Measurements from ENCODE around the gene ZFYVE19.

The ZFYVE19 gene, protein sequence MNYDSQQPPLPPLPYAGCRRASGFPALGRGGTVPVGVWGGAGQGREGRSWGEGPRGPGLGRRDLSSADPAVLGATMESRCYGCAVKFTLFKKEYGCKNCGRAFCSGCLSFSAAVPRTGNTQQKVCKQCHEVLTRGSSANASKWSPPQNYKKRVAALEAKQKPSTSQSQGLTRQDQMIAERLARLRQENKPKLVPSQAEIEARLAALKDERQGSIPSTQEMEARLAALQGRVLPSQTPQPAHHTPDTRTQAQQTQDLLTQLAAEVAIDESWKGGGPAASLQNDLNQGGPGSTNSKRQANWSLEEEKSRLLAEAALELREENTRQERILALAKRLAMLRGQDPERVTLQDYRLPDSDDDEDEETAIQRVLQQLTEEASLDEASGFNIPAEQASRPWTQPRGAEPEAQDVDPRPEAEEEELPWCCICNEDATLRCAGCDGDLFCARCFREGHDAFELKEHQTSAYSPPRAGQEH

DNA sequence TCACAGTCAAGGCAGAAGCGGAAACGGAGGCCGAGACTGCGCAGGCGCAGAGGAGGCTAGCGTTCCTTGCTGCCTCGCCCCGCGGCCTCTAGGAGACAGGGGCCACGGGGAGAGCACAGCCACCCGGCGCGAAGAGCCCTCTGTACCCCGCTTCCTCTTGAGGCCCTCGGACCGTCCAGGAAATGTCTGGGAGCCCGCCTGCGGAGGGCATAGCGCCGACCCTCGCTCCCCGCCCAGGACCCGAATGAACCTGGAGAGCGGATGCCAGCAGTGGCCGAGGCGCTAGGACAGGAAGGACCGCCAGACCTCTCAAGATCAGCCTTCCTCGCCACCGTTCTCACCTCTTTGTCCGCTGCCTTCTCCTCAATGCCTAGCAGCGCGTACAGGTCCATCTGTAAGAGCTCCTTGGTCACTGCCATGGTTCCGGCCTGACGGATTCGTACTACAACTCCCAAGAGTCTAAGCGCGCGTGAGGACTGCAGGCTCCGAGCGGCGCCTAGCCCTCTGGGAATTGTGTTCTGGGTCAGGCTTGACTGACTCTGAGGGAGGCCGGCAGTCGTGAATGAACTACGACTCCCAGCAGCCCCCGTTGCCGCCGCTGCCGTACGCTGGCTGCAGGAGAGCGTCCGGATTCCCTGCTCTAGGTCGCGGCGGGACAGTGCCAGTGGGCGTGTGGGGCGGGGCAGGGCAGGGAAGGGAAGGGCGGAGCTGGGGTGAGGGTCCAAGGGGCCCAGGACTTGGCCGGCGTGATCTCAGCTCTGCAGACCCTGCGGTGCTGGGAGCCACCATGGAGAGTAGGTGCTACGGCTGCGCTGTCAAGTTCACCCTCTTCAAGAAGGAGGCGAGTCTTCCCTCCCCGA lies at the start of gene ZFYVE19, which contains the start of gene DNAJC17:
ZFYVE19 (plus strand) TSS at position 62 of the 860 bp plus-strand sequence; CDS start at position 563, 501 bp downstream.
DNAJC17 (minus strand) TSS at position 446 of the 860 bp plus-strand sequence; CDS start at position 419, 27 bp downstream.
- DNase-seq (ENCODE audit: low read depth in 3 of 3, low spot score in 1 of 3), result peak; percentile 83 to 93 (median 84)

DNA sequence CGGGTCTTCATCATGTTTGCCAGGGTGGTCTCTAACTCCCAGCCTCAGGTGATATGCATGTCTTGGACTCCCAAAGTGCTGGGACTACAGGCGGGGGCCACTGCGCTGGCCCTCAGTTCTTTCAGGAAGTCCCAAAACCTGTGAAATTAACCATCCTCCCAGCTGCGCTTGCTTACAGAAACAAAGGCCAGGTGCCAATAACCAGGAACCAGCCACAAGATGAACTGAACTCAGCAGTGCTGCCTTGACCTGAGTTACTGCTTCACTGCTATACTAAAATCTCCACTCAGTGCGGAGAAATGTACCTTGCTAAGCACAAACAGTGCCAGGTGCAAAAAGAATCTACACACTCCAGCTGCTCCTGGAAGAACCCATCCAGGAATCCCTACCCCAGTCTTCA lies 46.9 kb upstream of the ZFYVE19 start:
- DNase-seq (ENCODE audit: low read depth in 3 of 3, low spot score in 1 of 3), result no peak

DNA sequence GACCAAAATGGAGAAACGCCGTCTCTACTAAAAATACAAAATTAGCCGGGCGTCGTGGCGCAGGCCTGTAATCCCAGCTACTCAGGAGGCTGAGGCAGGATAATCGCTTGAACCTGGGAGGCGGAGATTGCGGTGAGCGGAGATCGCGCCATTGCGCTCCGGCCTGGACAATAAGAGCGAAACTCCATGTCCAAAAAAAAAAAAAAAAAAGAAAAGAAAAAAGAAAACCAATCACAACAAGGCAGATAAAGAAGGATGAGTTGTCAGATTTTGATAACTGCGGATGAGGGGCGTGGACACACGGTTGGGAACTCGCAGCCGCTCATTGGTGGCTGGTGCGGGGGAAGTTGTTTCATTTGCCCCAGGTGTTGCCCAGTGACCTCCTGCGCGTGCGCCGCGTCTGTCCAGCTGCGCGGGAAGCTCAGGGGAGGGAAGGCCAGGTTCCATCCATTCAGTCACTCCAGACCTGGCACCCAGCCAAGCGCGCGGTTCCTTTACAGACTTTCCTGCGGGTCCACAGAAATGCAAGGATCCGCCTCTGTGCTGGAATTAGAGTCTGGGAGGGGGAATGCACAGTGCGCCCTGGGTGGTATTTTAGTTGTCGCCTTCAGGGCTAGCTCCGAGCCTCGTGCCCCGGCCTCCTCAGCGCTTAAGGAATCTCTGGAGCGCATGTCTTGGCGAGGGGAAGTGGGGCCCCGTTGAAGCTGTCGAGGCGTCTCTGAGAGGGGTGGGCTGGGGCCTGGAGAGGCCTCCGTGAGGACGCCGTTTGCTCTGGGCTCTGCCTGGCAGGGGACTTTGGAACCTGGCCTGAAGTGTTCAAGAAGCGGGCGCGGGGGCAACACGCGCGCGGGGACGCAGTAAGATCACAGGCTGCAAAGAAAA lies 43.7 kb upstream of the ZFYVE19 start:
- no peak for DNase-seq (ENCODE audit: low read depth in 3 of 3, low spot score in 1 of 3)

DNA sequence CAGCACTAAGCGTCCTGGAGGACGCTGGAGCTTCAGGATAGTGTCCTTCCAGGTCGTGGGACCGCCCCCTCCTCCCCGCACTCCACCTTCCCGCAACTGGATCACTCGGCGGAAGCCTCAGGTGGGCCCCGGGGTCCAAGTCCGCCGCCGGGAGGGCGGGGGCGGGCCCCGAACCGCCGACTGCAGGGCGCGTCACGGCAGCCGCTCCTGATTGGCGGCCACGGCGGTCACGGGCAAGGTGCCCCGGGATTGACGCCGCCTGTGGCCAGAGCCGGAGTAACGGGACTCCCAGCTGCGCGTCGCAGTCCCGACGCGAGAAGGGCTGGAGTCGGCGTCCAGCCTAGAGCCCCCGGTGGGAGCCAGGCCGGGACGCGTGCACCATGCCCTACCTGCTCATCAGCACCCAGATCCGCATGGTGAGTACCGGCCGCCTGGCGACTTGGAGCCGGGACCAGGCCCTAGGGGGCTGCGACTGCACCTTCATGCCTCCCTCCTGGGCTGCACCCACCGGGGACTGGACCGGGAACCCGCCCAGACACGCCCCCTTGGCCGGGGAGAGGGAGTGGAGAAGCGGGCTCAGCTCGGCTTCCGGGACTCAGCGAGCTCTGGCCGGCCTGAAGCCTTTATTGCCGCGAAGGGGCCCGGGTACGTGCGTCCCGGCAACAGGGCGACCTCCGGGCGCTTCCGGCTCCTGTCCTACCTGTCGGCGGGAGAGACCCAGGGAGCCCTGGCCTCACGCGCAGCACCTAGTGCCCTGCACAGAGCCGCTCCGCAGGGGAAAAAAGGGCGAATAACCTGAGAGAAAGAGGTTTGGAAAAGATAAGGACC lies 42.9 kb upstream of the ZFYVE19 start, which contains the start of gene GCHFR:
GCHFR (plus strand) TSS at position 268 of the 828 bp plus-strand sequence; CDS start at position 381, 113 bp downstream.
- DNase-seq (ENCODE audit: low read depth in 3 of 3, low spot score in 1 of 3), result peak in 1 of 3 donors; percentile 53

DNA sequence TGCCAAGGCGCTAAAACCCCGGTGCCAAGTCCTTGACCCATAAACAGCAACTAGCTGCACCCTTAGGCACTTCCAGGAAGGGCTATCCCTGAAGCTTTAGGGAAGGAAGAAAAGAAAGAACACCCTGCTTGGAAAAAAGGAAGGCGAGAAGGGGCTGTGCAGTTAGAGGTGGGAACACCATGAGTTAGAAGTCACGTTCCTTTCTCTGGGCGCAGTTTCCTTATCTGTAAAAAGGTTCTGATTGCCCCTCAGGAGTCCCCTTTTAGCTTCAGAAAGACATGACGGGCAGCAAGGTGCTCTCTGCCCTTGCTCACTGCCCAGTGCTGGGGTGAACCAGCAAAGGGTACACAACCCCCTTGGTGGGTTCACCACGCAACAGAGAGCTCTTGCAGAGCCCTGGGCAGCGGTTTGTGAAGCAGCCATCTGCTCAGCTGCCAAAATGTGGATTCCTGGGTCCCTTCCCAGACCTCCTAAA lies 42.2 kb upstream of the ZFYVE19 start:
- DNase-seq (ENCODE audit: low read depth in 3 of 3, low spot score in 1 of 3), result no peak

DNA sequence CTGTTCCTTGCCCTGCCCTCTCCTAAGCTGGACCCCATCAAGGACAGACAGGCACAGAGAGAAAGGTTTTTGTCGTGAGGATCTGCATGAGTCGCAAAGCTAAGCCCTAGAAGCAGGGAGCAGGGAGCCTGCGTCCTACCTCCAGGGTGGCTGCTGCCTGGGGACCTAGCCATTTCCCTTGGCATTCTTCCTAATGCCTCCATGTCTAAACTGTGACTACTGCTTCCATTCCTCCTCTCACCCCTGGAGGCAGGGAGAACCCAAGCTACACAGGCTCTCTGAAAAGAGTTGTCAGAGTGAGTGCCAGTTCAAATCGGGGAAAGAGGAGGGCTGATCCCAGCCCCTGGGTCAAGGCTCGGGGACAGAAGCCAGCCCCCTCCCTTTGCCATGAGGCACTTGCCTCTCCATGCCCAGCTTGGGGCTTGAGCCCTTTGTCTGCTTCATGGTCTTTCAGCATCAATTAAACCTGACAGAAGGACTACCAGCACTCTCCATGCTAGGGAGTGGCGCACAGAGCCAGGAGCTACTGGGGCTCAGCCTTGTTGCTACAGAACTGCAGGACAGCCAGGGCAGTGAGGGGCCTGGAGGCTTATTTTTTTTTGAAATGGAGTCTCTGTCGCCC lies 40.6 kb upstream of the ZFYVE19 start:
- no peak for DNase-seq (ENCODE audit: low read depth in 3 of 3, low spot score in 1 of 3)

DNA sequence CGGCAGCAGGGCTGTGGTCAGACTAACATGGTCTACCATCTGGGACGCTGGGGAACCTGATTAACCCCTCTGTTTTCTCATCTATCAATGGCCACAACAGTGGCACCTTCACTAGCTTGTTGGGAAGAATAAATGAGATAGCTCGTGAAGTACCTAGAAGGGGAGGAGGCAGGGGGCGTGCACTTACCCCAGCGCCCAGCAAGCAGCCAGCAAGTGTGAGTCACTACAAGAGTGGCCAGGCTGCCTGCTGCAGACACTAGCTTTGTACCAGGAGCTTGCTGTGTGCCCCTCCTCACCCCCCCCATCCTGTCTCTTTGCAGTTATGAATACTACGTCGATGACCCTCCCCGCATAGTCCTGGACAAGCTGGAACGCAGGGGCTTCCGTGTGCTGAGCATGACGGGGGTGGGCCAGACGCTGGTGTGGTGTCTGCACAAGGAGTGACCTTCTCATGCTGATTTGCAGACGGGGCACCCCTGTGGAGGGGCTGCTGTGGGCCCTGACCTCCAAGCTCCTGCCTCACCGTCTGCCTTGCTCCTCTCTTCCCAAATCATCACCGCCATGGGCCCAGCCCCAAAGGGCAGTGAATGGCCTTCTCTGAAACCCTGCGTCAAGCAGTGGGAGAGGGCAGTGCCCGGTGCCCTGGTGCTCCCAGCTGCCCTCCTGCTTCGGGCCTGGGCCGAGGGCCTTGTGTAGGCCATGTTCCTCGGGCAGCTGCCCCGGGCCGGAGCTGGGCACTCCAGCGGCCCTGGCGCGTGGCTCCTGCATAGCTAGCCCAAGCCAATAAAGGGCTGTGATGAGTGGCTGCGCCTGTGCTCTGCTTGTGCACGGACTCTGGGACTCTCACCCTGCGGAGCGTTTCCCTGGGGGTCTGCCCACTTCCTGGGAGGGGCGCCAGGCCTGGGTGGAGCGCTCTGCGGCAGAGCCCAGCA lies 39.7 kb upstream of the ZFYVE19 start:
- no peak for DNase-seq (ENCODE audit: low read depth in 3 of 3, low spot score in 1 of 3)

DNA sequence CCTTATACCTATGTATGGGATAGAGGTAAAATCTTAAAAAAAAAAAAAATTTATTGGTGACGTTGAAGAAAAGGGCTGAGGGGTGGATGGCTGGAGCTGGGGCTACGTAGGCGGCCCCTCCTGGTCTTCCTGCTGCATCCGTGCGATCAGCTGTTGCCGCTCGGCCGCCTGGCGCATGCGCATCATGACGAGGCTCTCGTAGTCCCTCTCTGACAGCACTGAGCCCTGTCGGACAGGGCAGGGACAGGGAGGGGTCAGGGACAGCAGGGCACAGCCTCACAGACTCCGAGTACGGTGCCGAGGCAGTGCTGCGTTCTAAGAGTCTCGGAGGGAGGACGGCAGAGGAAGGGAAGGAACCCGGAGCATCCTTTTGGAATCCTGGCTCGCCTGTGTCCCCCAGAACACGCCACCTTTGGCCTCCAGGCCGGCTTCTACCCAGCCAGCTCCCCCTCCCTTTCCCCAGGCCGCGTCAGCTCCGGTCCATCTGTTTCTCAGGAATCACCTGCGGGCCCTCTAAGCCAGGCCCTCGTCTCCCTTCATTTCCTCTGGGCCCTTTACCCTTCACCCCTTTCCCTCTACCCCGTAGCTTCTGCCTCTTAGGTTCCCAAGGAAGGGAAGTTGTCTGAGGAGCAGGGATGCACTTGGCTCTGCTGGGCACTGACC lies 38.9 kb upstream of the ZFYVE19 start:
- no peak for DNase-seq (ENCODE audit: low read depth in 3 of 3, low spot score in 1 of 3)

DNA sequence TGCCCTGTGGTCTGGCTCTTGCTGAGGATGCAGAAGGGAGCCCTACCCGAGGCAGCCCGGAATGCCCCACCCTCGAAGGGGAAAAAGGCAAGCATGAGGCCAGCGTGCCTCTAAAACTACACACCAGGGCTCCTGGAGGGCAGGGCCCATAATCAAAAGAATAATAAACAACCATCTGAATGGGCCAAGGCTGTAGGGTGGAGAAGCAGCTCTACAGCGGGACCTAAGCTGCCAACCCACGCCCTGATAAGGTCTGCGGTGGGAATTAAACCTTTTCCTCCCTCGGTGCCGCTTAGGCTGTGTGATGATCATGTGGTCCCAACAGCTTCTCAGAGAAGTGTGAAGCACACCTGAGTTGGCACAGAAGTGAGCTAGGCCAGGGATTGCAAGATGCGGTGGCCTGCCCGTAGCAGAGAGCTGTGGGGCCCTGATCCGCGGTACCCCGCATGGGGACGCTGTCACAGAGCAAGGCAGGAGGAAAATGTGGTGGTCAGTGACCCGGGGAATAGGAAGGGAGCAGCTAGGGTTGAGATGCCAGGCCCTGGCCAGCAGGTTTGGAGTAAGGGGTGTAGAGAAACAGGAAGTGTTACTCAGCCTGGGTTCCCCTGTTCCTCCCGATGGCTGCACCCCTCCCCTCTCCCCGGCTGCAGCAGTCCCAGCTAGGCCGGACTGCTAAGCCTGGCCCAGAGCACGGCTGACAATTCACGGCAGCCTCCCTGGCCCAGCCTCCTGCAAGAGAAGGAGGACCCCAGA lies 38.2 kb upstream of the ZFYVE19 start:
- no peak for DNase-seq (ENCODE audit: low read depth in 3 of 3, low spot score in 1 of 3)

DNA sequence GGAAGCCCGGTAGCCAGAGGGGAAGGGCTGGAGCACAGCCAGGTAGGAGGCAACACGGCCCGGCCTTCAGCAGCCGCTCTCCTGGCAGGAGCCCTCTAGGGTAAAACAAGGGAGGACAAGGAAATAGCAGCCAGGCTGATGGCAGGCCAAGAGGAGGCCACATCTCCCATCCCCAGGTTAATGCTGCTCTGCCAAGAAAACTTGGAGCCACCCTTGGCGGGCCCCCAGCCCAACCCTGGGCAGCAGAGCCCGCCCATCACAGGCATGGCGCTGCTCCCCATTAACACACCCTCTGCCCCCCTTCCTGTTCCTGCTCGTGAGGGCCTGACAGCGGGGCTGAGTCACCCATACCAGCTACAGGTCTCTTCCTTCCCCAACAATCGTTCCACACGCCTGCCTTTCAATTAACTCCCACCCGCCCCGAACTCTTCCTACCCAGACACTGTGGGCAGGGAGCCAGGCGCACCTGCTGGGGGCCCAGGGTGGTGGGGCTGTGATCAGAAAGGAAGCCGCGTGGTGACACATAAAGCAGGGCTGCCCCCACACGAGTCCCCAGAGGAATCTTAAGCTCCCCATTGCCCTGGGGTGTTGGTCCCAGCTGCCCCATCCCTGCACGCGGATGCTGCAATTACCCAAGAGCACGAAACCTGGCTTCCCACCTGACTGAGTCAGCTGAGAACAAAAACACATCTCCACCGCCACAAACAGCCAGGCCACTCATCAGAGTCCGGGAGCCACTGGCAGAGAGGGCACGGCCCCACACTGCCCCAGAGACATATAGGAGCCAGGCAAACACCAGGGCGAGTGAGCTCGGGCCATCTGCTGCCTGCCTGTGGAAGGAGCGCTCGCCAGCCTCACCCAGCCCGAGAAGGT lies 37.4 kb upstream of the ZFYVE19 start, which contains the start of gene C15orf62:
C15orf62 (plus strand) TSS at position 707 of the 873 bp plus-strand sequence. CDS start 516 bp downstream, outside the sequence.
- DNase-seq (ENCODE audit: low read depth in 3 of 3, low spot score in 1 of 3), result peak in 1 of 3 donors; percentile 56

DNA sequence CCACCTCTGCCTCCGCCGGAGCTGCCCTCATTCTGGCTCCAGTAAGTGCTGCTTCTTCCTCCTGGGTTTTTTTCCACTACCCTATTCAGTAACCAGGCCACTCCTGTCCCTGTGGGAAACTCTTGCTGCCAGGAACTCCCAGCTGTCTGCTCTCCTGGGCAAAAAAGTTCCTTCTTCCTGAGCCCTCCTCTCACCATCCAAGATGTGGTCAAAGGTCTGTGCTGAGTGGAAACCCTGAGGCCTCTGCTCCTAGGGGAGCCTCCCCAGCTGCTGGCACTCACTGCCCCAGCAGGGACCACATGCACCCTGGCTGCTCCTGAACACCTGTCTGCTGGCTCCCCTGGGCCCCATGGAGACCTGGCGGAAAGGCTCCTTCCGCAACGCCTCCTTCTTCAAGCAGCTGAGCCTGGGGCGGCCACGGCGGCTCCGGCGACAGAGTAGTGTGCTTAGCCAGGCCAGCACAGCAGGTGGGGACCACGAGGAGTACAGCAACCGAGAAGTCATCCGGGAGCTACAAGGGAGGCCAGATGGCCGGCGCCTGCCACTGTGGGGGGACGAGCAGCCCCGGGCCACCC lies 36.7 kb upstream of the ZFYVE19 start:
- DNase-seq (ENCODE audit: low read depth in 3 of 3, low spot score in 1 of 3), result no peak

DNA sequence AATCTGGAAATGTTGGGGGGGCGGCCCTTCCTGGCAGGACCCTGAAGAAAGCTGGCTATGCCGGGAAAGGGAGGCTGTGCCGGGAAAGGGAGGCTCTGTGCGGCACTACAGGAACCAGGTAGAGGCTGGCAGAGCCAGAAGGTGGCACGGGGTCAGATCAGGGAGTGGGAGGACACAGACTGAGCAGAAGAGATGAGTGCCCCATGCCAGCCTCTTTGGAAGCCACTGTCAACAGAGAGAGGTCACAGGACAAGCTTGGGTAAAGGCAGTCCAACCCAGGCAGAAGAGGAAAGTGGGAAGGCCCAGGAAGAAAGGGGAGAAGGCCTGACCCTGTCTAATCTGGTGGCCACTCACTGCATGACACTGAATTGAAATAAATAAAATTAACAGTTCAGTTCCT lies 35.6 kb upstream of the ZFYVE19 start:
- DNase-seq (ENCODE audit: low read depth in 3 of 3, low spot score in 1 of 3), result no peak

DNA sequence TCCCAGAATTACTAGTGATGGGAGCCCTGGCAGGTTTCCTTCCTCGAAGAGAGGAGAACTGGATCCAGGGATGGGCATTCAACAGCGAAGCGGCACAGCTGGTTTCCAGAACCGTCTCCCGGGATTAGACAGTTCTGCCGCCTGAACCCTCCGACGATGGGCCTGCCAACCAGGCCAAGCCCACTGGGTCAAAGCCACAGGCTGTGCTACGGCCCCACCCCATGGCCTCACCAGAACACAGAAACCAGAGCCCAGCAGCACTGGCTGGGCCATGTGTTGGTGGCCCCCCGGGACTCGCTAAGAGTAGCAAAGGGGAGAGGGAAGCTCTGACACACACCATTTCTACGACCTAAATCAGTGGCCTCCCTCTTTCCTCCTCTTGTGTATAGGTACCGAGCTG lies 34.9 kb upstream of the ZFYVE19 start:
- DNase-seq (ENCODE audit: low read depth in 3 of 3, low spot score in 1 of 3), result no peak

DNA sequence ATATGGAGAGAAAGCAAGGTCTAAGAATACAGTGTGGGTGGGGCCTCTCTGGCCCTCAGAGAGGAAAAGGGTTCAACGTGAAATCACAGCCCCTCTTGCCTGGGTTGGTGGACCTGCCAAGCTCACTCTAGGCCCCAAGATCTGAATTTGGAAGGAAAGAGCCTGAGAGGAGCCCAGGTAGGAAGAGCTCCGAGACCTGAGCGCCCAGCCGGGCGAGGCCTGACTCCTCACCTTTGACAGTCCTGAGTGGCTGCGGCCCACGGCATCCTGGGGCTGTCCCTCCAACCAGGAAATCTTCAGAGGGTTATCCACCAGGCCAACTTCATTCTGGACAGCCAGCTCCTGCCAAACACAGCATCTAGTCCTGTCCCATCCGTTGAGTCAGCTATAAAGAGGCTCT lies 33.4 kb upstream of the ZFYVE19 start:
- no peak for DNase-seq (ENCODE audit: low read depth in 3 of 3, low spot score in 1 of 3)

DNA sequence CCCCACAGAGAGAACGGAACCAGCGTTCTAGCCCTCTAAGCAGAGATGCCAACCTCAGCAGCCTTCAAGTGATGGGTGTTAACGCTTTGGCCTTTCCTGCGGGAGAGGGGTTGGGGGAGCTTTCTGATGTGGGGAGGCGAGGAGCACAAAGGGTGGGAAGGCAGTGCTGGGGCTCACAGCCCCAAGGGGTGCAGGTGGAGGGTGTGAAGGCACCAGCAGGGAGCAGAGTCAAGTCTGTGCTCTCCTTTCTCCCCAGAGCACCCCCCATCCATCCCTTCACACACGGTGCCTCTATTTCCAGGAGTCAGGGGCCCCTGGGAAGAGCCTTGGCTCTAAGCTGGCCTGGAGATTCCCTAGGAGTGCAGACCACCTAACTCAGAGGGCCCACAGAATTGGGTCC lies 33.0 kb upstream of the ZFYVE19 start:
- no peak for DNase-seq (ENCODE audit: low read depth in 3 of 3, low spot score in 1 of 3)

All from stimulated activated CD4-positive, alpha-beta T cell treated with anti-CD3 and anti-CD28 coated beads, TNF-alpha, amount 100 ng/mL, for 1 hour (primary cell).